Measurements from ENCODE around the gene TNMD. TPM values are rescaled to one million over a fixed set of nuclear protein-coding genes. Genes with fewer than 3 reads are reported as not detected.

TNMD gene
- total and polyA plus RNA-seq, 2 of the 8 experiments (the other 6 are each of a cell fraction or from before 2014, with no cell fraction given) = 1.4 to 2.1 TPM

- TF ChIP-seq ATF3 (IDR thresholded peaks at IDR 0.05; ENCODE audit: insufficient read depth, low read depth, low read length) = no peak
- no peak for TF ChIP-seq E2F6 (IDR thresholded peaks at IDR 0.05)
- TF ChIP-seq ASH2L (IDR thresholded peaks at IDR 0.05; ENCODE audit: low read length) = no peak
- TF ChIP-seq BCL11A (IDR thresholded peaks at IDR 0.05; ENCODE audit: low read depth in 2 of 2, low read length in 2 of 2) = no peak
- TF ChIP-seq SIN3A (conservative IDR thresholded peaks at IDR 0.05 in 1 of 2, IDR thresholded peaks at IDR 0.05 in 1 of 2; ENCODE audit: low read depth in 1 of 2, low read length in 2 of 2) = no peak
- TF ChIP-seq SIRT6 (IDR thresholded peaks at IDR 0.05; ENCODE audit: low read length) = no peak
- no peak for TF ChIP-seq CHD1 (IDR thresholded peaks at IDR 0.05; ENCODE audit: low read depth, low read length)
- no peak for TF ChIP-seq POU5F1 (IDR thresholded peaks at IDR 0.05; ENCODE audit: low read depth, low read length)
Measured at GRCh38 chrX:100647739-100648138, 63.0 kb downstream of the TNMD start (continued).

Measured in H1 (cell line).